GM19372 (cell line): ENCODE measurements around the gene DPEP3.

ENCODE experiments used
- ATAC-seq: cut with Tn5 transposase; IDR thresholded peaks from one replicate; pipeline ENCODE4 v1.9.1; 2021; ENCODE audit warnings: mild to moderate bottlenecking, low read depth, moderate library complexity; ENCODE audit not compliant: unreplicated experiment

DPEP3 gene

GRCh38 chr16:67934306-67935100 lies 45.8 kb downstream of the DPEP3 start:
- no peak for ATAC-seq

- ATAC-seq: no peak
These were observed 46.5 kb downstream of the DPEP3 start for GRCh38 chr16:67933805-67934204.

GRCh38 chr16:67932462-67932840 lies 47.8 kb downstream of the DPEP3 start:
- no peak for ATAC-seq

- ATAC-seq: no peak
These were observed 48.4 kb downstream of the DPEP3 start, which contains the start of gene CTRL for GRCh38 chr16:67931712-67932461. TSS of gene CTRL (minus strand) at chr16:67931862. CDS start at chr16:67931852, 10 bp downstream.

GRCh38 chr16:67930678-67931211 lies 49.6 kb downstream of the DPEP3 start:
- ATAC-seq: no peak

GRCh38 chr16:67930191-67930590 lies 50.1 kb downstream of the DPEP3 start:
- ATAC-seq: no peak

- no peak for ATAC-seq
These were observed 51.5 kb downstream of the DPEP3 start for GRCh38 chr16:67928561-67929364.

- no peak for ATAC-seq
These were observed 52.2 kb downstream of the DPEP3 start for GRCh38 chr16:67928147-67928546.

GRCh38 chr16:67927131-67927941 lies 53.0 kb downstream of the DPEP3 start:
- no peak for ATAC-seq

- ATAC-seq: no peak
These were observed 54.0 kb downstream of the DPEP3 start for GRCh38 chr16:67926181-67926750.
